Measurements from ENCODE around the gene EPB41.
"Not testable (repeated sequence)": the region's sequence is repeated elsewhere in the genome, so short reads cannot be mapped to it uniquely, and the experiment has no call there.

Gene EPB41

DNA sequence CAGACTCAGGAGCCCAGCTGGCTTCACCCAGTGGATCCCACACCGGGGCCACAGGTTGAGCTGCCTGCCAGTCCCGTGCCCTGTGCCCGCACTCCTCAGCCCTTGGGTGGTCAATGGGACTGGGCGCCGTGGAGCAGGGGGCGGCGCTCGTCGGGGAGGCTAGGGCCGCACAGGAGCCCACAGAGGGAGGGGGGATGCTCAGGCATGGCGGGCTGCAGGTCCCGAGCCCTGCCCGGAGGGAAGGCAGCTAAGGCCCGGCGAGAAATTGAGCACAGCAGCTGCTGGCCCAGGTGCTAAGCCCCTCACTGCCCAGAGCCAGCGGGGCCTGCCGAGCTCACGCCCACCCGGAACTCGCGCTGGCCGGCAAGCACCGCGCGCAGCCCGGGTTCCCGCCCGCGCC lies 216.7 kb downstream of the EPB41 start:
- not testable (repeated sequence) for DNase-seq (ENCODE audit: low read depth in 2 of 2)

DNA sequence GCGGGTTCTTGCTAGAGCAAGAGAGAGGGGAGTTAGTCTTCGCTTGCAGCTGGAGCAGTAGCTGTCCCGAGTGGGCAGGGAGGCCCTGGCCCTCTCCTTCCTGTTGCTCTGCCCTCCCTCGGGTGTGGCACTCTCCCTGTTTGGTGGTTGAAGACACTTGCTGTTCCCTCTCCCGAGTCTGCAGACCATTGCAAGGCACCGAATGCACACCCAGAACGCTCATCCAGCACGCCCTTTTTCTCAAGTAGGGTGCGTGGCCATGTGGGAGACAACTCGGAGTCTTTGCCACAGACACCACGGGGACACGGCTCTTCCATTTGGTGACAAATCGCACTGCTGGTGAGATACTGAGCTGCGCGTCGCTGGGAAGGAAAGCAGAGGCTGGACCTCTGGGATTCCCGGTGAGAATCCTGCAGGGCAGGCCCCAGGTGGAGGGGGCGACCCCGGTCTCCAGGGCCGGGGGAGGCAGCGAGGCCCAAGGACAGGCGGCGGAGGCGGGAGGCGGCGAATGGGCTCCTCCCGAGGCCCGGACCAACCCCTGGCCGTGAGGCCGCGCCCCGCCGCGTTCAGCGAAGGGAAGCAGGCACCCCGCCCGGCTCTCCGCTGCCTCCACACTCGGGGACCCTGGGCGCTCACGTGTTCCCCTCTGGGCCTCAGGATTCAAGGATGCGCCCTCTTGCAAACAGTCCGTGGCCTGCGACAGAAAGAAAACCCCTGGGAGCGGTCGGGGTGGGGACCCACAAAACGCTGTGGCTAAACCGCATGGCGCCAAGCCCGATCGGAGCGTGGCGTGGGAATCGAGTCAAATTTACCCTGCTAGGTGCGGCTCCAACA lies 219.7 kb downstream of the EPB41 start:
- no peak for DNase-seq (ENCODE audit: low read depth in 2 of 2)

DNA sequence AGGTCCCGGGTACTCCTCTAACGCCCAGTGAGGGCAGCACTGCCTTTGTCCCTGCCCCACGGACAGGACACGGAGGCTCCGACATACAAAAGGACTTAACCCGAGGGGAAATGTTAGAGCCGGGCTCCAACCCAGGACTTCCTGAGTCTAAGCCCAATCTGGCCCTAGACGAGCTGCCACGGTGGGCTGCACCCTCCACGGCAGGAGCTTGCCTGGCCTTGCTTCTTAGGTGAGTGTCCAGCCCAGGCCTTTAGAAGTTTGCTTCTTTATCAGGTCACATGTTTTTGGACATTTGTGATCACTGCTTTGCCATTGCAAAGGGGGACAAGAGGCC lies 220.3 kb downstream of the EPB41 start:
- no peak for DNase-seq (ENCODE audit: low read depth in 2 of 2)

DNA sequence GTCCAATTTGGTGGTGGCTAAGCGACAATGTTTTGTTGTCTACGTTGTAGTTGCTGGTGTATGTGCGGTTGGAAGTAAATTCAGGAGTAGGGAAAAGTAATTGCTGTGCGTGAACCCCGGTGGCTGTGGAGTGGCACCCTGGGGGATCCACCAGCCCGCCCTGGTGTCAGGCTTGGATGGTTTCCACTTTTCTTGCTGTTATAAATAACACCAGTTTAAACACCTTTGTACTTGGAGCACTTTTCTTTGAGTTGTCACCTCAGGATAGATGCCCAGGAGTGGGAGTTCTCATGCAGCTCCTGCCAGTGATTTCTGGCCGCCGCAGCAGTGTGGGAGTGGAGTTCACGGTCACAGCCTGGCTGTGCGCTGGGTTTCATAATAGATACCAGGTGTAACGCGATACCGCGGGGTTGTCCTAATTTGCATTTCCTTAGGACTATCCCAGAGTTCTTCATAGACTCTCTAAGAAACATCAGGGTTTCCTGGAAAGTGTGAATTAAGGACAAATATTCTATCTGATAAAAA lies 222.1 kb downstream of the EPB41 start:
- DNase-seq (ENCODE audit: low read depth in 2 of 2): no peak

DNA sequence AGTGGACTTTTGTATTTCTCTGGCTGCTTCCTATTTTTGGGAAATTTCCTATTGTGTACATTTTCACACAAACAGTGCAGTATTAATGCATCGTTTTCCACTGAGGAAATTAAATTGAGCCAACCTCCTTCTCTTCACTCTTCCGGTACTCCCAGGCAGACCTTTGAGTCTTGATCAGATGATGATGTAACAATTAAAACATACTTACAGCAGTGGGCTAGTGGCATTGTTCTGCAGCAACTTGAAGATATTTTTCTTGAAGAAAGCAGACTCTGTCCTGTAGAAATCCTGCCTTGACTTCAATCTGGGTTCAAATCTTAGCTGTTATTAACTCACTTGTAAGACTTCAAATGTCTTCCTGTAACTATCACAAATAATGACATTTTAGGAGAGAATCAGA lies 228.3 kb downstream of the EPB41 start:
- no peak for DNase-seq (ENCODE audit: low read depth in 2 of 2)

DNA sequence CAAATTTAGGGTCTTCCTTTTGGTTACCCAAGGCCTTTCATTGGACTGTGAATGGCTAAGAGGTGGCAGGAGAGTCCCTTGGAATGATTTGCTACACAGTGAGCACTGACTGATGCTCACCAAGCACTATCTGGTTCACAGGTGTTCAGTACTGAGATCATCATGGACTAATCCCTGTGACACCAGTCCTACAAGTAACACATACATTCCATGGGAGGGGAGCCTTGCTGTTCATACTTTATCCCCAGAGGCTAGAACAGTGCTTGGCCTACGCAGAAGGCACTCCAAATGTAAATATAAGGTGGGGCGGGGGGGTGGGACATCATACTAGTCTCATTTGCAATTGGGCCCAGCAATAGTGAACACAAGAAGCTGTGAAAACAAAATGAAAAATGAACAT lies 229.8 kb downstream of the EPB41 start:
- no peak for DNase-seq (ENCODE audit: low read depth in 2 of 2)

- peak; percentile 81 to 82 for DNase-seq (ENCODE audit: low read depth in 2 of 2)
Observed at GRCh38 chr1:29145739-29146437, 231.5 kb downstream of the EPB41 start.

DNA sequence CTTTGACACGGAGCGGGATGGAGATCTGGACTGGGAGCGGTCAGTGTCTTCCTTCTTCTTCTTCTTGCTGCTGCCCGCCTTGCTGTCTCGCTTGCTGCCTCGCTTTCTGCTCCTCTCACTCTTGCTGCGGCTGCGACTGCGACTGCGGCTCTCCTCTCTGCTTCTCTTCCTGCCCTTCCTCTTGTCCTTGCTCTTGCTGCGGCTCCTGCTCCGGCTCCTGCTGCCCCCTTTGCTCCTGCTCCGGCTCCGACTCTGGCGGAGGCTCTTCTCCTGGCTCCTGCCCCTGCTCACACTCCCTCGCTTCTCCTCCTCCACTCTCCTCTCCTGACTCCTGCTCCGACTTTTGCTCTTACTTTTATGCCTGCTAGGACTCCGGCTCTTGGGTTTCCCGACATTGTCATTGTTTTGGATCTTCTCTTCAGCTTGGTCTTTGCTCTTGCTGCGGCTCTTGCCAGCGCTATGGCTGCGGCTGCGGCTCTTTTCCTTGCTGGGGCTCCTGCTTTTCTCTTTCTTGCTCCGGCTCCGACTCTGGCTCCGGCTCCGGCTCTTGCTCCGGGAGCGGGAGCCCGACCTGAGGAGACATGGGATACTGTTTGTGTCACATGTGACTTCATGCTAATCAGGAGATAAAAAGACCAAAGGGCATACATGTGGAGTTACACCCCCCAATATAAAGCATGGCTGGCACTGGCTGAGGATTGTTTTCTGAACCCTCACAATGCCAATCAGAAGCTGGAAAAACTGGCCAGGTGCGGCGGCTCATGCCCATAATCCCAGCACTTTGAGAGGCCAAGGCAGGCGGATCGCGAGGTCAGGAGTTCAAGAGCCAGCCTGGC lies 234.5 kb downstream of the EPB41 start:
- no peak for DNase-seq (ENCODE audit: low read depth in 2 of 2)

DNA sequence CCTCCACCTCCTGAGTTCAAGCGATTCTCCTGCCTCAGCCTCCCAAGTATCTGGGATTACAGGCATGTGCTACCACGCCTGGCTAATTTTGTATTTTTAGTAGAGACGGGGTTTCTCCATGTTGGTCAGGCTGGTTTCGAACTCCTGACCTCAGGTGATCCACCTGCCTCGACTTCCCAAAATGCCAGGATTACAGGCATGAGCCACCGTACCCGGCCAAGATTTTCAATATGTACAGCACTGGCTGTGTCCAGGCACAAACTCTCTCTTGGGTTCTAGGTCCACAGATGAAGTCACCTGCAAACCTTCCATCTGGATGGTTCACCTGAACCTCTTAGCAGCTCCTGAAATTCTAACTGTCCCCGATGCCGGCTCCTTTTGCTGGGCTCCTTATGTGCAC lies 236.0 kb downstream of the EPB41 start:
- not testable (repeated sequence) for DNase-seq (ENCODE audit: low read depth in 2 of 2)

- no peak for DNase-seq (ENCODE audit: low read depth in 2 of 2)
Observed at GRCh38 chr1:29152046-29152805, 237.9 kb downstream of the EPB41 start.

DNA sequence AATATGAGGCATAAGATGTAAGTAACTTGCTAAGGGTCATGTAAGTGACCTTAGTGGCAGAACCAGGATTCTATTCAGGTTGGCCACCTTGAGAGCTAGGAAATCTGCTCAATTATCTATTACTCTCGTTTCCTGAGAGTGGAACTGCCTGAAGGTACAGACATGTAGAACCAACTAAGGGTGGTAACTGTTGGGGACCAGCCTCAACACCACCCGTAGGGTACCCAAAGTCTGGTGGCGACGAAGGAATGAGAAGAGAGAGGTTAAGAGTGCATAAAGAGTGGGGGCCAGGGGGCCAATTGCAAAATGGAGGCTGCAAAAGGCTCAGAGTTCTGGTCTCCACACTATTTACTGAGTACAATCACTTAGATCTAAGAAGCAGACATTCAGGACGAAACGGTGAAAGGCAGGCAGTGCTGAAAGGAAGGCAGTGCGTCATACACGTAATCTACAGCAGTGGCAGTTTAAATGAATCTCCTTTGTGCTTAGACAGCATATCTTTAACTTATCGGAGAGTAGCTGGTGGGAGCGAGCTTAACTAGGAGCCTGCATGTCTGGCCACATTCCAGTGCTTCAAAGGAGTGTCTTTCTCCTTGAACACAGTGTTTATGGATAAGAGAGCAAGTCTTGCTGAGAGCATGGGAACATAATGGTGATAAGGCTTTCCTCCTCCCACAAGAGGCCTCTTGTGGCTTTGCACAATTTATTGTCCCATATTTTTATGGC lies 242.3 kb downstream of the EPB41 start:
- DNase-seq (ENCODE audit: low read depth in 2 of 2): no peak

DNA sequence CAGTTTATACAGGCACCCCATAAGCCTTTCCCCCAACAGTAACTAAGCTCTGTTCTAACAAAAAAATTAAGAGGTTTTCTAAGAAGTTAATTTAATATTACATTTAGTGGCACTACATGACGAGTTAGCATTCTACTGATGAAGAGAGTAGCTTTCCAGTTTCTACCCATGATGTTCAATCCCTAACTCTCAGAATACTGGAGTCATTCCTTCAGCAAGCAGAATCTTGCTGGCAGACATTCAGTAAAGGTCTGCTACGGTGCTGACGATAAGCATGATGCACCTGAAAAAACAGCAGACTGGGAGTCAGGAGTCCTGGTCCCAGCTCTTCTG lies 242.9 kb downstream of the EPB41 start:
- DNase-seq (ENCODE audit: low read depth in 2 of 2): no peak

DNA sequence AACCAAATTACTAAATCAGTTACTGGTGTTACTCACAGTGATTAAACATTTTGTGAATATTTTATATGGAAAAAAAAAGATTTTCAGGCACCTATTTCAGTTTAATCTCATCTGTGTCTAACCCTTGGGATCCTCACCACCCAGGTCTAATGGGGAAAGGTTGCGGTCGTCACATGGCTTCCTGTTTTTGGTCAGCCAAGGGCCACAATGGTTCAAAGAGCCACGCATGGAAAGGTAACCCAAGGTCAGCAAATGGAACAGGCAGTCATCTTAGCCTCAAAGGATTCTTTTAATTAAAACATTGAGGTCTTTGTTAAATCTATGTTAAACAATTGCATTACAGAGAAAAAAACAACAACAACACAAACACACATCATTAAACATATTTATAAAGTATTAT lies 245.4 kb downstream of the EPB41 start:
- DNase-seq (ENCODE audit: low read depth in 2 of 2): no peak

GRCh38 chr1:29162025-29162424 lies 247.7 kb downstream of the EPB41 start:
- no peak for DNase-seq (ENCODE audit: low read depth in 2 of 2)

DNA sequence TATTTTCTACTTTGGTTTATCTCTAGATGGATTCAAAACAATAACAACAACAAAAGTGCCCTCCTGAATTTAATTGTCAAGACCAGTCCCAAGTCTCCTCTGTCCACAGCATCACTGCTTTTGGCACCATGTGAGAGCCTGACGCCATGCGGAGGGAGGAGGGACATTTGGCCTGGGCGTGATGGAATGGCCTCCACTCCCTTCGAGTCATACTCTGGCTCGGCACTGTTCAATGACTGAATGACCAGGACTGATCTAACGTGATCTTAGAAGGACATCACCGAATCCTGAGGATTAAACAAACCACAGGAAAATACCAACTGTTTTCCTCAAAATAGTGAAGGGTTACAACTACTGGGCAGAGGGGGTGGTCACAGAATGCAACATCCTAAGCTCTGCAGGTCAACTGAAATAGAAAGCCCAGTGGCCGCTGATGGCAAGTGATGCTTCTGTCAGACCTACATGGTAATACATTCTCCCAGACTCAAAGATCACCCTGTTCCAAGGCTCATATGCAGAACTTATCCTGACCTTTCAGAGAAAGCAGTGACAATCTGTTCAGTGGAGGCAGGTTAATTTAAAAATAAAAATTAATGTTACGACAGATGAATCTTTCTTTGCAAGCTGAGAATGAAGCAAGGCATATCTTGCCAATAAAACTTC lies 248.2 kb downstream of the EPB41 start:
- DNase-seq (ENCODE audit: low read depth in 2 of 2): no peak

DNA sequence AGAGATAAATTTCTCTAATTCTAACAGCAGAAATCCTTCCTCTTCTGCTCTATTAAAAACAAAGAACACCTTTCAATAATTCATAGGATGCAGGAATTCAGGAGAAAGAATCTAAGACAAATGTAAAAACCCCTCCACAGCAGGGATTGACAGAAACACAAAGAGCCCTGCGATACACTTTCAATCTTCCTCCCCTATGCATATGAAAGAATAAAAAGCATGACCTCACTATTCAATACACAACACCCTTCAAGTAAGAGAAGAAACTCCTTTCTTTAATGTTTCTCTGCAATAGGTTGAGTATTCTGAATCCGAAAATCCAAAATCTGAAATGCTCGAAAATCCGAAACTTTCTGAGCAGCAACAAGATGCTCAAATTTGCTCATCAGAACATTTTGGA lies 250.2 kb downstream of the EPB41 start:
- no peak for DNase-seq (ENCODE audit: low read depth in 2 of 2)

DNA sequence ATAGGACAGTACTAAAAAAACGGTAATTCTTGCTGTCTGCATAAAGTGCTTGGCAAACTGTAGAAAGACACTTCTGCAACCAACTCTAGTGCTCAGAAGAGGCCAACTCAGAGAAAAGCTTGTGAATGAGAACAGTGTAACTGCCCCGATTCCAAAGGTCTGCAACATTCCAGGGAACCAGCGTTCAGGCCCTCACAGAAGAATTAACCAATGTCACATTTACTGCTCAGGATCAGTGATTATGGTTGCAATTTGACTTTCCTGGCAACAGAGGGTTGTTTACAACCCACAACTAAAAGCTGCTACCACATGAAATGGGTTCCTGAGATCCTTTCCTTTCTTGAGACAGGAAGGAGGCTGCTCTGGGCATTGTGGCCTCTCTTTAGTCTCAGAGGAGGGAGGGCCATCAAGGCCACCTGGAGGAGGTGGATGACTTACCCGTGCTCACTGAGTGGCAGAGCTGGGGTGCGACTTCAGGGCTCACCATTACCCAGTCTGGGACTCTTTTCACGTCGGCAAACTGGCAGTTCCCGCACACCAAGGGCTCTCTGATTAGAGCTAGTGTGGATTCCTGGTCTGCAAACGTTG lies 252.0 kb downstream of the EPB41 start:
- no peak for DNase-seq (ENCODE audit: low read depth in 2 of 2)

- DNase-seq (ENCODE audit: low read depth in 2 of 2): no peak
Observed at GRCh38 chr1:29167904-29168303, 253.5 kb downstream of the EPB41 start.
